NK-92 (cell line): ENCODE results near the gene TAF1.
A peak's percentile ranks its signal among the peaks of the same experiment; 100 is the strongest.
"Not testable (repeated sequence)": the region's sequence is repeated elsewhere in the genome, so short reads cannot be mapped to it uniquely, and the experiment has no call there.

Source experiments
- DNase-seq: peaks from one replicate; lab custom pipeline; 2025; ENCODE audit not compliant: unreplicated experiment; lab: John Stamatoyannopoulos, UW

Gene TAF1, protein sequence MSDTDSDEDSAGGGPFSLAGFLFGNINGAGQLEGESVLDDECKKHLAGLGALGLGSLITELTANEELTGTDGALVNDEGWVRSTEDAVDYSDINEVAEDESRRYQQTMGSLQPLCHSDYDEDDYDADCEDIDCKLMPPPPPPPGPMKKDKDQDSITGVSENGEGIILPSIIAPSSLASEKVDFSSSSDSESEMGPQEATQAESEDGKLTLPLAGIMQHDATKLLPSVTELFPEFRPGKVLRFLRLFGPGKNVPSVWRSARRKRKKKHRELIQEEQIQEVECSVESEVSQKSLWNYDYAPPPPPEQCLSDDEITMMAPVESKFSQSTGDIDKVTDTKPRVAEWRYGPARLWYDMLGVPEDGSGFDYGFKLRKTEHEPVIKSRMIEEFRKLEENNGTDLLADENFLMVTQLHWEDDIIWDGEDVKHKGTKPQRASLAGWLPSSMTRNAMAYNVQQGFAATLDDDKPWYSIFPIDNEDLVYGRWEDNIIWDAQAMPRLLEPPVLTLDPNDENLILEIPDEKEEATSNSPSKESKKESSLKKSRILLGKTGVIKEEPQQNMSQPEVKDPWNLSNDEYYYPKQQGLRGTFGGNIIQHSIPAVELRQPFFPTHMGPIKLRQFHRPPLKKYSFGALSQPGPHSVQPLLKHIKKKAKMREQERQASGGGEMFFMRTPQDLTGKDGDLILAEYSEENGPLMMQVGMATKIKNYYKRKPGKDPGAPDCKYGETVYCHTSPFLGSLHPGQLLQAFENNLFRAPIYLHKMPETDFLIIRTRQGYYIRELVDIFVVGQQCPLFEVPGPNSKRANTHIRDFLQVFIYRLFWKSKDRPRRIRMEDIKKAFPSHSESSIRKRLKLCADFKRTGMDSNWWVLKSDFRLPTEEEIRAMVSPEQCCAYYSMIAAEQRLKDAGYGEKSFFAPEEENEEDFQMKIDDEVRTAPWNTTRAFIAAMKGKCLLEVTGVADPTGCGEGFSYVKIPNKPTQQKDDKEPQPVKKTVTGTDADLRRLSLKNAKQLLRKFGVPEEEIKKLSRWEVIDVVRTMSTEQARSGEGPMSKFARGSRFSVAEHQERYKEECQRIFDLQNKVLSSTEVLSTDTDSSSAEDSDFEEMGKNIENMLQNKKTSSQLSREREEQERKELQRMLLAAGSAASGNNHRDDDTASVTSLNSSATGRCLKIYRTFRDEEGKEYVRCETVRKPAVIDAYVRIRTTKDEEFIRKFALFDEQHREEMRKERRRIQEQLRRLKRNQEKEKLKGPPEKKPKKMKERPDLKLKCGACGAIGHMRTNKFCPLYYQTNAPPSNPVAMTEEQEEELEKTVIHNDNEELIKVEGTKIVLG (N-terminal part only)

GRCh38 chrX:71365875-71366673 lies at the start of gene TAF1:
TSS of gene TAF1 (plus strand) at chrX:71366357. CDS start at chrX:71366375, 18 bp downstream.
- DNase-seq = peak; percentile 56

DNA sequence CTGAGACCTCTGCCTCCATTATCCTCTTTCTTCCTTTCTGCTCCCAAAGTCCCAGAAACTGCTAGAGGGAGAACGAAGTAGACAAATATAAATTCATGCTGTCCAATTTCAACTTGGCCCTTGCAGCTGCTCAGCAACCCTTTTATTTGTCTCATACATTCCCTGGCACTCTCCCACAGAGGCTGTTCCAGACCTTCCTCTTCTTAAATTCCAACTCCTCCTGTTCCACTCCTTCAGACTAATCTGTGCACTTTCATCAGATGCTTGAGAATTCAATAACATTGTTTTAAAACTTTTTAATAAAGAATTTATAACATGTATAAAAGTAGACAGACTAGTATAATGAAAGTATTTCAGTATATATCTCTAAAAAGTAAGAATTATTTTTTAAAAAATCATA lies 49.2 kb upstream of the TAF1 start:
- not testable (repeated sequence) for DNase-seq

- no peak for DNase-seq
Measured at GRCh38 chrX:71320126-71320525, 46.0 kb upstream of the TAF1 start.

DNA sequence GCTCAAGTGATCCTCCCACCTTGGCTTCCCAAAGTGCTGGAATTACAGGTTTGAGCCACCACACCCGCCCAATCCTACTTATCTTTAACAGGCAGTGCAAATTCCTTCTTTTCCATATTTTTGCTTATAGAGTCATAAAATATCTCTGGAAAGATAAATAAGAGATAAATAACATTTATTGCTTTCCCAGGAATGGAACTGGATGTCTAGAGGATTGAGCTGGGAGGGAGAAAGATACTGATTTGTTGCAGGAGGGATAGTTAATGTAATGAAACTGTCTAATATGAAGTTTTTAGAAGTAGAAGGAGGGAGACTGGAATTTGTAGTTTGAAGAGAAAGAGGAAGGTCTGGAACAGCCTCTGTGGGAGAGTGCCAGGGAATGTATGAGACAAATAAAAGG lies 44.4 kb upstream of the TAF1 start:
- no peak for DNase-seq

DNA sequence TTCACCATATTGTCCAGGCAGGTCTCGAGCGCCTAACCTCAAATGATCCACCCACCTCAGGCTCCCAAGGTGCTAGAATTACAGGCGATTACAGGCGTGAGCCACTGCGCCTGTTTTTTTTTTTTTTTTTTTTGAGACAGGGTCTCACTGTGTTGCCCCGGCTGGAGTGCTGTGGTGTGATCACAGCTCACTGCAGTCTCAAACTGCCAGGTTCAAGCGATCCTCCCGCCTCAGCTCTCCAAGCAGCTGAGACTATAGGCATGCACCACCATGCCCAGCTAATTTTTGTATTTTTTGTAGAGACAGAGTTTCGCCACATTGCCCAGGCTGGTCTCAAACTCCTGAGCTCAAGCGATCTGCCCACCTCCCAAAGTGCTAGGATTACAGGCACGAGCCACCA lies 41.7 kb upstream of the TAF1 start:
- DNase-seq = not testable (repeated sequence)

GRCh38 chrX:71326394-71326793 lies 39.8 kb upstream of the TAF1 start:
- DNase-seq = no peak

DNA sequence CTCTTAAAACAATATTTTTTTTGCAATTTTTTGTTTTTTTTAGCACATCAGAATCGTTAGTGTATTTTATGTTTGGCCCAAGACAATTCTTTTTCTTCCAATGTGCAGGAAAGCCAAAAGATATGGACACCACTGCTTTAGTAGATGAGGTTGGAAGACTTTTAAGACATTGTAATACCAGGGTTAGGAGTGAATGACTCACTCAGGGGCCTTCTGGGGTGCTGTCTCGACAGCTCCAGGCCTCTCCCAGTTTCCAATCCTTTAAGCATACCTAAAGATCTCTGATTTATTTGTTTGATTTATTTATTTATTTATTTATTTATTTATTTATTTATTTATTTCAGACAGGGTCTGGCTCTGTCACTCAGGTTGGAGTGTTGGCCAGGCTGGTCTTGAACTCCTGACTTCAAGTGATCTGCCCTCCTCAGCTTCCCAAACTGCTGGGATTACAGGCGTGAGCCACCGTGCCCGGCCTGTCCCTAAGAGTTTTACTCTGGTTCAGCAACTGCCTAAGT lies 16.9 kb upstream of the TAF1 start:
- not testable (repeated sequence) for DNase-seq

GRCh38 chrX:71349867-71350266 lies 16.3 kb upstream of the TAF1 start:
- not testable (repeated sequence) for DNase-seq

DNA sequence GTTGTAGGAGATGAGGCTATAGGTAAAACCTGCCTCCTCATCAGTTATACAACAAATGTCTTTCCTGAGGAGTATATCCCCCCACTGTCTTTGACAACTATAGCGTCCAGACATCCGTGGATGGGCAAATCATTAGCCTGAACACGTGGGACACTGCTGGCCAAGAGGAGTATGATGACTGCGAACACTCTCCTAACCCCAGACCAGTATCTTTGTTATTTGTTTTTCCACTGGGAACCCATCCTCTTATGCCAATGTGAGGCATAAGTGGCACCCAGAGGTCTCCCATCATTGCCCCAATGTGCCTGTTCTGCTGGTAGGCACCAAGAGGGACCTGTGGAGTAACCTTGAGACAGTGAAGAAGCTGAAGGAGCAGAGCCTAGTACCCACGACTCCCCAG lies 13.7 kb upstream of the TAF1 start:
- DNase-seq = not testable (repeated sequence)

DNA sequence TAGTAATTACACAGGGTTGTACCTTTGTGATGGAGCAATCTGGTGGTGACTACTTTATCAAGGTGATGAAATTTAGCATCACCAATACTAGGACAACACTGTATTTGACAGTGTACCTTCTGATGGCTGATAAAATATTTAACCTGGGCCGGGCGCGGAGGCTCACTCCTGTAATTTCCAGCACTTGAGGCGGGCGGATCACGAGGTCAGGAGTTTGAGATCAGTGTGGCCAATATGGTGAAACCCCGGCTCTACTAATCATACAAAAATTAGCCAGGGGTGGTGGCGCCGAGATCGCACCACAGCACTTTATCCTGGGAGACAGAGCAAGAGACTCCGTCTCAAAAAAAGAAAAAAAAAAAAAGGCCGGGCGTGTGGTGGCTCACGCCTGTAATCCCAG lies 1.9 kb upstream of the TAF1 start:
- DNase-seq = no peak

DNA sequence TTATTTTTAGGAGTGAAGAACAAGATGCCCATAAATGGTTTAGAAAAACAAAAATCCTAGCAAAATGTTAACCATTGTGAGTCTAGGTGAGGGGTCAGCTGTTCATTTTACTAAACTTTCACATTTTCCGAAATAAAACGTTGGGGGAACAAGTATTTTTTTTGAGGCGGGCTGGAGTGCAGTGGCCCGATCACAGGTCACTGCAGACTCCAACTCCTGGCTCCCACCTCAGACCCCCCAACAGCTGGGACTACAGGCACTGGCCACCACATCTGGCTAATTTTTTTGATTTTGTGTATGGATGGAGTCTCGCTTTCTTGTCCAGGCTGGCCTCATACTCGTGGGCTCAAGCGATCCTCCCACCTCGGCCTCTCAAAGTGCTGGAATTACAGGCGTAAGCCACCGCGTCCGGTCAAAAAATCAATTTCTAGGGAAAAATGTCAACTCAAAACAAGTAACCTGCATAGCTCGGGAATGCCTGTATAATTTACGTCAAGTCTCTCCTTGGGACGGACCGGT lies 742 bp upstream of the TAF1 start:
- DNase-seq = no peak

- no peak for DNase-seq
Measured at GRCh38 chrX:71366674-71367256, 608 bp downstream of the TAF1 start.

DNA sequence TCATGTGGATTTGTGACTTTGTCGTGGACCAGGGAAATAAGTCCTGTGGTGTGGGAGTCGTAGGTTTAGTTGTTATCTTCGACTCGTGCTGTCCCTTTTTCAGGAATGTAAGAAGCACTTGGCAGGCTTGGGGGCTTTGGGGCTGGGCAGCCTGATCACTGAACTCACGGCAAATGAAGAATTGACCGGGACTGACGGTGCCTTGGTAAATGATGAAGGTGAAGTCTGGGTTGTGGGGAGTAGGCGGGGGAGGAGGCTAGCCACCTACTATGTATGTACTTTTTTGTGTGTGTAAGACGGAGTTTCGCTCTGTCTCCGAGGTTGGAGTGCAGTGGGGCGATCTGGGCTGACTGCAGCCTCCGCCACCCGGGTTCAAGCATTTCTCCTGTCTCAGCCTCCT lies 1.2 kb downstream of the TAF1 start:
- no peak for DNase-seq

GRCh38 chrX:71372388-71372787 lies 6.2 kb downstream of the TAF1 start:
- no peak for DNase-seq

GRCh38 chrX:71378732-71379131 lies 12.6 kb downstream of the TAF1 start:
- no peak for DNase-seq

DNA sequence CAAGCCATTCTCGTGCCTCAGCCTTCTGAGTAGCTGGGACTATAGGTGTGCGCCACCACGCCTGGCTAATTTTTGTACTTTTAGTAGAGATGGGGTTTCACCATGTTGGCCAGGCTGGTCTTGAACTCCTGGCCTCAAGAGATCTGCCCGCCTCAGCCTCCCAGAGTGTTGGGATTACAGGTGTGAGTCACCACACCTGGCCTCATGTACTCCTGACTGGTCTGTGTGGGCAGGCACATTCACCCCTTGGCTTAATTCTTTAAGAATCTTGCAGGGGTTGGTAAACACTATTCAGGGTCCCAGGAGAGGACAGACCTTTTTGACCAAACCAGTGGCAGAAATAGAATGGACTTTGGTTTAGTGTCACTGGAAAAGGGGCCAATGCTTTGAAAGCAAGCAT lies 25.6 kb downstream of the TAF1 start:
- DNase-seq = not testable (repeated sequence)

DNA sequence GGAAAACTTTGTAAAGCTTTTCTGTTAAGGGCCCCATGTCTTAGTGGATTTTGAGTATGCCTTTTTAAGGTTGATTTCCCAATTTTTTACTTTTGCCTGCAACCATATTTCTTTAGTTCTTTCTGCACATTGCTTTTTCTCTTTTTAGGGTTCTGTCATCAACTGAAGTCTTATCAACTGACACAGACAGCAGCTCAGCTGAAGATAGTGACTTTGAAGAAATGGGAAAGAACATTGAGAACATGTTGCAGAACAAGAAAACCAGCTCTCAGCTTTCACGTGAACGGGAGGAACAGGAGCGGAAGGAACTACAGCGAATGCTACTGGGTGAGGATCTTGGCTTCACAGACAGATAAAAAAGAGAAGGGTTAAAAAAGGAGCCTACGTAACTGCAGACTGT lies 27.8 kb downstream of the TAF1 start:
- DNase-seq = no peak

- DNase-seq = no peak
Measured at GRCh38 chrX:71396576-71396975, 30.4 kb downstream of the TAF1 start.

DNA sequence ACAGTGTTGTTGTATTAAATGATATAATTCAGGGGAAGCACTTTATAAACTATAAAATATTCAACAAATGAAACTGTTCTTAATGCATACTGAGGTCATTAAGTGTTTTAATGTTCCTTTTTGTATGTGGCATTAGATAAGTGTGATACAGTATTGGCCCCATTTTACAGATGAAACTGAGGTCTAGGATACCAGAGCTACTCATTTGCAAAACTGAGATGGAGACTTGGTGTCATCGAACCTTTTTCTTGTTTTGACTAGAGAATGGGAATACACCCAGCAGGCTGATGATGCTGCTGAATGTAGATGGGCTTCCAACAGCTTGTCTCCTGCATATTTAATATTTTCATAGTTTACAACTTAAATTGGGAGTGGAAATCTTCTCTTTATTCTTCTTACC lies 34.6 kb downstream of the TAF1 start:
- no peak for DNase-seq
